NCI-H1092 (cell line): ENCODE results near the gene SVIL.
"Not testable (repeated sequence)": the region's sequence is repeated elsewhere in the genome, so short reads cannot be mapped to it uniquely, and the experiment has no call there.

Source experiments
- DNase-seq: peaks from one replicate; lab custom pipeline; 2025; lab: John Stamatoyannopoulos, UW

The SVIL gene

DNA sequence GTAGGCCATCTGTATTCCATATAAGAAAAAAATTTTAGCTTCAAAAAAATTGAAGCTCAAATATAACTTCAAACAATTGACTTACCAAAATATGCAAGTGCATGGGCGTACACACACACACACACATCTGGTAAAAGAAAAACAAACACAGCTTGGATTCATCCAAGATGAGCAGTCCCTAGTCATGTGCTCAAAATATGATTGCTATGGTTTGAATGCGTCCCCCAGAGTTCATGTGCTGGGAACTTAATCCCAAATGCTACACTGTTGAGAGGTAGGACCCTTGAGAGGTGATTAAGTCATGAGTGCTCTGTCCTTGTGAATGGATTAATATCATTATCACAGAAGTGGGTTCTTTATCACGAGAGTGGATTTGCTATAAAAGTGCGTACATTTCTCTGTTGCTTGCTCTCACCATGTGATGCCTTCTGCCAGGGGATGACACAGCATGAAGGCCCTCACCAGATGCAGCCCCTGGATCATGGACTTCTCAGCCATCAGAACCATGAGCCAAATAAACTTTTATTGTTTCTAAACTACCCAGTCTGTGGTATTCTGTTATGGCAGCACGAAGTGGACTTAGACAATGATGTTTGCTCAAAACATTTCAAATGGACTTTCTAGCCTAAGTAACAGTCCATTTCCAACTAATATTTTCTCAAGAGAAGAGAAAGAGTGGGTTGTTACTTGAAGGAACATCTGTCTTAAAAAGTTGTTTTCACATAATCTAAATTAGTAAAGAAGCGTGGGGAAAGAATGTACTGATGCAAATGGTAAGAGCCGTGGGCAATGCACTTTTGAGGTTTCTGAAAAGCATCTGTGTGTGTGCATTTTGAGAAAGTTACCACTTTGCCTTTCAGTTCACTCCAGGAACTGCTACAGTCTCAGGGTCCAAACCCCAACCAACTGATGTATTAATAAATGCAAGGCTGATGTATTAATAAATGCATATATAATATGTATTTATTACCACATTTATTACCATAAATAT is 15.1 kb upstream of the SVIL start:
- no peak for DNase-seq

DNA sequence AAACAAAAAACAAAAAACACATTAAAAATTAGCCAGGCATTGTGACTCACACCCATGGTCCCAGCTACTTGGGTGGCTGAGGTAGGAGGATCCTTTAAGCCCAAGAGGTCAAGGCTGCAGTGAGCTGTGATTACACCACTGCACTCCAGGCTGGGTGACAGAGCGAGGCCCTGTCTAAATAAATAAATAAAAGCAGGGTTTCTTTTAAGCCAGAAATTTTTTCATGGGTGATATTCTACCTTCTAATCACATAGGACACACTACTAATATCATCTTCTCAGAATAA is 14.2 kb upstream of the SVIL start:
- no peak for DNase-seq

DNA sequence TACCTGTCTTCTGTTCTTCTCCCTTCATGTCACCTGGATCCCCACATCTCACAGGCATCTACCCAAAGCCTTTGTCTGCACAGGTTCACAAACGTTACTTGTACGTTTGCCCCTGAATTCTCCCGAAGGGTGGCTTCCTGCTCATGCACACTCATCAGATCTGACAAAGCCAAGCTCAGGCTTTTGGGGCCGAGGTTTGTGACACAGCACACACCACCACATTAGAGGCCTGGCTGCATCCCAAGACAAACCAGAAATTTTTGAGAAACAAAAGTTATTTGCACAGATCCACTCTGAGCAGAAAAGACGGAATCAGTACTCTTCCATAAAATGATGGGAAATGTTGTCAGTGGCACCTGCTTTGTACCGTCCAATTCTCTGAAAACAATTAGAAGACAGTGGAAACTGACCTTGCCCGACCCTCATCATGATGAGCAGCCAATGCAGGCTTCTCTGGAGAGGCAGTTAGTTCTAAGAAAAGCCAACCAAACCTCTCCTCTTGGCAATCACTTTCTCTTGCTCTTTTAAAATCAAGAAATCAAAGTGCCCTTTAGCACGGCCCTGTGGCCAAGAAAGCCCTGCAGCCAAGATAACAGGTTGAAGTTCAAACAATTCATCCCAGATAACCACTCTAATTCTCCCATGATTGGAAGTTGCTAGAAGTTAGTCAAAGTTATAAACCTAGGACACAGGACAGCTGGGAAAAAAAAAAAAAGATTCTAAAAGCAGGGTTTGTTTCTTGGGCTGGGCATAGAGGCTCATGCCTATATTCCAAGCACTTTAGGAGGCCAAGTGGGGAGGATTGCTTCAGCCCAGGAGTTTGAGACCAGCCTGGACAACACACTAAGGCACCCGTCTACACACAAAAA is 13.6 kb upstream of the SVIL start:
- DNase-seq = no peak

DNA sequence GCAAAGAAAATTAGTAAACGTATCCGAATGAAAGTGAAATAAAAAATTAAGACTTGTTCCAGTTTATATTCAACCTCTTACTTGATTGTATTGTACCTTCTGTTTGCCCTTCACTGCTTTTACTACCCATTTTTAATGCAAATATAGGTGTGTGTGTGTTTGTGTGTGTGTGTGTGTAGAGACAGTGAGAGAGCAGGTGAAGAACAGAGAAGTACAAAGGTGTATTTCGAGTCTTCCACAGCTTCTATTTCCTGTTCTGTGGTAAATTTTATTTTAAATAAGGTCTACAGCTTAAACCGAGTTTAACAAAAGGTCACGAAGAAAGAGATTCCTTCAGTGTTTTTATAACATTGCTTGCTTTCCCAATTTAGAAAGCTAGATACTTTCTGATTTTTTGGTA is 12.7 kb upstream of the SVIL start:
- DNase-seq = no peak

DNA sequence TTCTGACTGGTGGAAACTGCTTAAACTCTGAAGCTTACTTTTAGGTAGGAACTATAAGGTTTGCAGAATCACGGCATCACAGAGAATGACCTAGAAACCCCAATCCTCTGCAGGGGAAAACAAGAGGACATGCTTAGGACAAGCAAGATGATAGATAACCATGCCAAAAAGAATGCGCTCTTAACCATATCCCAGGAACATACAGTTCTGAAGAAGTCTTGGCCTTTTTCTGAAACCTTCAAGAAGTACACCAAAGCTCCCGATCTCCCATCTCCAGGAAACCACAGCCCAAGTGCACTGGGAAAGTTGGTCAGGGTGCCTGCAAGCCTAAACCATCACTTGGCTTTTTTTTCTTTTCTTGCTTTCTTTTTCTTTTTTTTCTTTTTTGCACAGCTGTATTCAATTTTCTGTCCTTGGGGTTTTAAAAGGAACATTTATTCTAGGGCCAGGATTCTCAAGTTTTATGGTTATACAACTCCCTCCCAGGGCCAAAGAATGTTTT is 12.2 kb upstream of the SVIL start:
- DNase-seq = no peak

DNA sequence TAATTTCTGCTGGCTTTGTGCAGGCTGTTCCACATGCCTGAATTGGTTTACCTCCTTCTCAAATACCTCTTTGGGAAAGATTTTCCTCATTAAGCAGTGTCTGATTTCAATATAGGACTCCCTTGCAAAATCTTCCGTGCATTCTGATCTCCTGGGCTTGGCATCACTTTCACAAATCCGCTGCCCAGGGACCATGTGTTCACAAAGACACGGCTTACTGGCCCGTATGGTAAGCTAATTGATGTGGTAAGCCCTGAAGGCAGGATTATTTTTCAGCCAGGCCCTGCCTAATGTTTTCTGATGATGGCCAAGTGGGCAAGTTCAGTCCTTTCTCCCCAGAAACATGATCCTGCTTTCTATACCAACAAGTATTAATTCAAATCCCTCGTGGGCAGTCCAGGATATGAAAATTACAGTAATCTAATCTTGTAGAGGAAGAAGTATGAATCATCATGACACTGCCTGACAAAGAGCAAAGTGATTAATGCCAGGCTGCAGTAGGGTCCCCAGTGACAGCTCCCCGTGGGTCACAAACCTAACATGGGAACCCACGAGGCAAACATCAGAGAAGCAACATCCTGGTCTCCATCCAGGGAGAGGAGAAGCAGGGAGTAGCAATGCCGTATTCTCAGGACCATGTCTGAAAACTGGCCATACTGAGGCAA is 11.6 kb upstream of the SVIL start:
- DNase-seq = no peak

DNA sequence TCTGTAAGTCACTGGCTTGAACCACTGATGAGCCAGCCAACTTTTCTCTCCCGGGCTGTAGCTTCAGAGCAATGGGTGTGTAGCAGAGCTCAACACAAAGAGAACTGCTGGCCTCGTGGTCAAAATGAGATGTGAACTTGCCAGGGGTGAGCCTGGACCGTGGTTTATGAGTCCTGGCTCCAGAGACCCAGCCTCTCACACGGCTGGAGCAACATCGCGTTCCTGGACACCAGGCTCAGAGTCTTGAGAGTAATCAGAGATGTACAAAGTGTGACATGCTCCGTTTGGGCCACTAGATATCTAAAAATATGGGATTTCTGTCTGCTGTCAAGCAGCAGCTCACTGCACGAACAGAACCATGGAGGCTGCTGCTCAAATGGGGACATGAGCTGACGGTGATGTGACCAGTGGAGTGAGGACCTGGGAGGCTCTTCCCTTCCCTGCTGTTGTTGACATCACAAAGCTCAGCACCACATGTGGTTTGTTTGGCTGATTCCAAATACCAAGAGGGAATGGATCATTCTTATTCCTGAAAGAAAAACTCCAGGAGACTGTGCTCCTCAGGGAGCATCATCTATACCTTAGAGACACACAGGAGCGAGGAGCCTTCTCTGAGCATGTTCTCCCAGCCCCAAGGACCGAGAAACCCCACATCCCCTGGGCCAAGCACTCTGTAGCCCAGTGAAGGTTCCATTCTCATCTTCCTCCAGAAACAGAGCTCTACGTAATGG is 9.2 kb upstream of the SVIL start:
- no peak for DNase-seq

DNA sequence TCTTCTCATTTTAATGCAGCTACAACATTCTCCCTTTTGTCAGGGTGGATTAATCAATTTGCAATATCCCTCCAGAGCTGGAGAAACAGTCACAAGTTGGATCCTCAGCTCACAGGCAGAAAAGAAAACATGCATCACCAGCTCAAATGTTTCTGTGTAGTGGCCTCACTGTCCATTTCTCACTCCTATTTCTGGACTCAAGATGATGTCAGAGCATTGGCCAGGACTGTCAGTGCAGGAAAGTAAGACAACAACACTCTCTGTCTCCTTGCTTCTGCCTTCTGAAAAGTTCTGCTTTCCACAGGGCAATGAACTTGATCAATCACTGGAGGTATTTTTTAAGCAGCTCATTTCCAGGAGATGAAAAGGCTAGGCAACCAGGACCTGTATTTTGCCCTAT is 8.2 kb upstream of the SVIL start:
- no peak for DNase-seq

DNA sequence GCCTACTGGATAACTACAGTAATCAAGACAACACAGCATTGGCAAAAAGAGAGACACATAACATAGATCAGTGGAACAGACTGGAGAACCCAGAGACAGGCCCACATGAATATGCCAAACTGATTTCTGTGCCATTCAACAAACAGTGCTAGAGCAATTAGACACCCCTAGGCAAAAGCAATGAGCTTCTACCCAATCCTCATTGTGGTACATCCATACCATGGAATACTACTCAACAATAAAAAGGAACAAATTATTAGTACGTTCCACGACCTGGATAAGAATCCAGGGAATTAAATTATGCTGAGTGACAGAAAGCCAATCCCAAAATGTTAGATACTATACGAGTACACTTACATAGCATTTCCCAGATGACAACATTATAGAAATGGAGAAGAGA is 2.8 kb upstream of the SVIL start:
- no peak for DNase-seq

DNA sequence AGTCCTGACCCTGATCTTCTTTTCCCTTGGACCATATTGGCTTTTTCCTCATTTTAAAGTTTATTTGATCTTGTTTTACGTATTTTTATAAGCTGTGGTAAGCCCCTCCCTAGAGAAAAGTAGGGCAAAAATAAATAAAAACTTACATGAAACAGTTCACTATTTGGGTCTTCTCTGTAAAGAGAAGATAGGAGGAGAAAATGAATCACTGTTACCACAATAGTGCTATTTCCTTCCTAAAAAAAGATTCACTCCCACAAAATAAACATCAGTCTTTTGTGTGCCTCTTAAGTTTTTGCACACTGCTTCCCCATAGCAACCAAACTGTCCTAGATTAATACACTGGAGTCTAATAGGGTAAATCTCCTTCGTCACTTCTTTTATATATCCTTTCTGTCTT is 1.4 kb upstream of the SVIL start:
- no peak for DNase-seq

DNA sequence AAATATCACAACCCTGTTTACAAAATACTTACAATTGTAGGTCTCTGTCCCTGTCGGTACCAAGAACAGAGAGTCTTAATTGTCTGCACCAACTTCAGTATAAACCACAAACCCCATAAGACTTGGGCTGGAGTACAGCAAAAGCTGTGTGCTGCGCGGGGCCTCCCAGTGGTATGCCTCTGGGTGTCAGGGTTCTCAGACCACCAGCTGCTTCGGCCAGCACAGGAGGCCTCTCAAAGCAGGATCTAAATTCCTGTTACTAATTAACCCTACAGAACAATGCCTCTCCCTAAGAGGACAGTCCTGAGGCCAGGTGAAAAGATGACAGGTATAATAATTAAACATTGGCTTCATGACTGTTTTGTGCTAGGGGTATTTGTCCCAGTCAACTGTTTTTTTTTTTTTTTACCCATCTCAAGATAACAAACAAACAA is 957 bp upstream of the SVIL start:
- no peak for DNase-seq

DNA sequence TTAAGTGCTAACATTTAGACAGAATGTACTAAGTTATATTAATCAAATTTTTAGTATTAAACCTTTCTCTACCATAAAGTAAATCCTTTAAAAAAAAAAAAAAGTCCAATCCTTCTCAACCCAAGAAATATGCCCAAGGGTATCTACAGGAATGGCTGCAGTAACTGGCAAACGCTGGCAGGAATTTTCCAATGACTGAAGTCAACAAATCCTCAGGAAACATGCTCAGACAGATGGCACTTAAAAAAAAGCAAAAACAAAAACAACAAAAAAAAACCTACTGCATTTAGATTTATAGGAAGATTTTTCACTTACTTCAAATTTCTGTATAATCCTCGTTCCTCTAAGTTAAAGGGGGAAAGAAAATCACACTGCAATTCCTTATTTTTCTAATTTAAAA is 666 bp downstream of the SVIL start:
- DNase-seq = no peak

DNA sequence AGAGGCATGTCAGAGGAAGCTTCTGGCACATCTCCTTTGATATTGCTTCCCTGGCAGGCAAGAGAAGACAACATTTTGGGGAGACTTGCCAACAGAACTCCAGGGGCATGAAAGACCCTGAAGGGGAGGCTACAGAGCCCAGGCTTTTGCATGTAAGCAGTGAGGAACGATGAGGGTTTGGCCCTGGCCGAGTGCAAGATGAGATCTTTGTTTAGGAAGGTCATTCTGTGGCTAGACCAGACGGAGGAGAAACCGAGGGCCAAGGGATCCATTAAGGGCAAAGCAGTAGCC is 3.8 kb downstream of the SVIL start:
- DNase-seq = no peak

DNA sequence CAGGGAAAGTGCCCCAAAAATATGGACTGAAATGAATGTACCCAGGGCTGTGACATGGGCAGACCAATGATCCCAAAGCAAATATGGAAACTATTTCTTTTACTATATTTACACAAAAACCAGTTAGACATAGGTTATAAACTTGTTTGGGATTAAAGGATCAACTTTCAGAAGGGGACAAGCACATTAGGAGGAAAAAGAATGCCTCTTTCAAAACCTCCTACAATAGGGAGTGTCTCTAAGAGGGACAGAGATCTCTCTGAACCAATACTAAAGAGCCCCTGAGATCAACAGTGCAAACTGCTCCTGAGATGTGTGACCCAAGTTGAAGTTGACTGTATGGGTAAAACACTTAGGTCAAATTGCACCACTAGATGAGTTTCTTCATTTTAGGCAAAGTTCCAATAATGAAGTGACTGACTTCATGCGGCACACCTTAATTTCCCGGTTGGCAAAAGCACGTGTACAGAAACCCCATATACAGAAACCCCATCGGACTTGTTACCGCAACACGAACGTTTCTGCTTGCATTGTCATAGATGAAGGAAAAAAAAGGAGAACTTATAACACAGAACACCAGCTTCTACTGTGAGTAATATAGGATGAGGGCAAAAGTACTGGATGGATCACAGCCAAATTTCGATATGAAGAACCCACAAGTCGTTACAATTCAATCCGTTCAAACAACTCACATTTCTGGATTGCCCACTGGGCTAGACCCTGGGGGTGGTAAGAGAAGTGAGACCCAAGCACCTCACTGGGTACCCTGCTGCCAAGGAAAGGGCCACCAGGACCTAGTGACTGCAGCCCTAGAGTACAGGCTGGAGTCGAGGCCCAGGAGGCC is 4.3 kb downstream of the SVIL start:
- no peak for DNase-seq

DNA sequence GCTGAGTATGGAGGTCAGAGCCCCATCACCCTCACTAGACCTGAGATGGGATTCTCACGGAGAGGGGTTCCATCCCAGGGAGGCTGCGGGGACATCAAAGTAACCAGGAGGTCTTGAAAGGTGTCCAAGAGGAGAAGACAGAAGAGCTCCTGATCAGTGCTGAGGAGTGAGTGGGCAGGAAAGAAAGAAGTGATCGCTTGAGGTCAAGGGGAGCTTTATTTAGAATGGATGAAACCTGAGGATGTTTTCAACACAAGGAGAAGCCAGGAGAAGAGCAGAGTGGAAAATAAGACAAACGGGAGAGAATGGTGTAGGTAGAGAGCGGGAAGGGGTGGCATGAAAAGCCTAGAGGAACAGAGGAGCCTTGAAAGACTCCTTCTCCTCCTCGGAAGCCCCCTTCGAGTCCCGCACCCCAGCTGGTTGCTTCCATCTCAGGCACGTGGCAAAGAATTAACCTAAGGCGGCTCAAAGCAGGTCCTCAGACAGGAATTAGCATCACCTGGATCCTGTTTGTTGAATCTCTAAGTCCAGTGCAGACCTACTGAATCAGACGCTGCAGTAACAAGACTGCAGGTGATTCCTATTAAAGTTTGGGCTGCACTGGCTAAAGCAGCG is 5.8 kb downstream of the SVIL start:
- DNase-seq = no peak

DNA sequence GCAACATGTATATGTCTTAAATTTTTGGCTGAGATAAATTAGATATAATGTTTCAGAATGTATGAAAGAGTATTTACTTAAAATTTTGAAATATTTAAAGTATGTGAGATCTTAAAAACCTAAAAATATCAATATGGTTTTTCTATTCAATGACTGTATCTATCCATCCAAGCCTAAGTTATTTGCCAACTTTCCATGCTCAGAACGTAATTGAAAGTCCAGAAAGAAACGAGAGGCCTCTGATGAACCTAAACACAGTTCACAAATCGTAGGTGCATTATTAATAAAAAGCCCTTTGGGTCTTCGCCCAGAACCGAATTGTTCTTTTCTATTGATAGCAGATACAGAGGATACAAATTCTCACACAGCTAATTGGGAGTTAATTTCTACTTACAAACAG is 6.5 kb downstream of the SVIL start:
- DNase-seq = no peak

DNA sequence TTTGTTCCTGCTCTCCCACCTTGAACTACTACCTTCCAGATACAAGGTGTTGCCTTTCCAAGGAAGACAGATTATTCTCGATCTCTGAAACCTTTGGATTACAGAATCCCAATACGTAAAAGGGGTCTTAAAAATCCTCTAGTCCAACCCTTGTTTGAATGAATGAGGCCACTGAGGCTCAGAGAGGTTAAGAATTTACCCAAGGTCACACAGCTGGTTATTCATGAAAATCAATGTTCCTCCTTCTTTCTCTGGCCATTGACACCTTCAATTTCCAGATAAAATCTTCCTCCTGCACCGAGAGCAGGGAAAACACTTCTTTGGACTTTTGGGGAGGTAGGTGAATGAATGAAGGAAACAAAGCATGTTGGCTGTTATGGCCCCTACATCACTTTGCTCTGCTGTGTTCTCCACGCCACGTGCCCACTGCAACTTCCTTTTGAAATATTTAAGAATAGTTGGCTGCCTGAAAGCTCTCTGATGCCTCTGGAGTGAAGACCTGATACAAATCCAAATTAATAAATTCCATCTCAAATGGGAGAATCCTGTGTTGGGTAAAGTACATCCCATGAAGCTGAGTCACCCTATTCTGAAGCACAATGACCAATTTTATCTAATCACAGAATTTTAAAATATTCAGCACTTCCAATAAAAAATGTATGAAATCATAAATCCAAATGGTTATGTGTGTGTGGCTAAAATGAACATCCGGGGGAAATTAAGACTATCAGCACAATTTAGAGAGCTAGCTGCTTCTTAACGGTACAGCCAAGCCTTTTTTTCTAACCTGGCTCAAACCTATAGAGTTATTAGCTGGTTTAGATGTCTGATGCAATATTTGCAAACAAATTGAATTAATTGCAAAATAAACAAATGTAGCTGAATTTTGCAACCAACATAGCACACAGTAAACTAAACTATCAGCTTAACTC is 7.3 kb downstream of the SVIL start:
- no peak for DNase-seq

DNA sequence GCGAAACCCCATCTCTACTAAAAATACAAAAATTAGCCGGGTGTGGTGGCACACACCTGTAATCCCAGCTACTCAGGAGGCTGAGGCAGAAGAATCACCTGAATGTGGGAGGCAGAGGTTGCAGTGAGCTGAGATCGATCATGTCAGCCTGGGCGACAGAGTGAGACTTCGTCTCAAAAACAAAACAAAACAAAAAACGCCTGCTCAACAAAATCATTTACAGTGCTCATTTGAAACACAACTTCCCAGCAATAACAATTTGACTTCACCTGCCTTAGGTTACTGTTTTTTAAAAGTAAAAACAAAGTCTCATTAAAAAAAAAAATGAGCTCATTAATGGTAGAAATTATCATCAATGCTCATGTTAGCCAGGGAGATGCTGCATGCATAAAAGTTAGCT is 10.4 kb downstream of the SVIL start:
- DNase-seq = not testable (repeated sequence)

DNA sequence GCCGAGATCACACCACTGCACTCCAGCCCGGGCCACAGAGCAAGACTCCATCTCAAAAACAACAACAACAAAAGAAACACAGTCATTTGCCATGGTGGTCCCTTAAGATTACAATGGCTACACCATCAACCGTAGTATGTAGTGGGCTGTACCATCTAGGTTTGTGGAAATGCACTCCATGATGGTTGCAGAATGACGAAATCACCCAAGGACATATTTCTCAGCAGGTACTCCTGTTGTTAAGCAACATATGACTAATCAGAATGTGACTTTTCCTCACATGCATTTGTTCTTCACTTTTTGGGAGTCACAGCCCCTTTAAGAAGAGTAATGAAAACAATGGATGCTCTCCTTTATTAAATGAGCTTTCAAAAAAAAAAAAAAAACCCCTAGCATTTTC is 11.0 kb downstream of the SVIL start:
- no peak for DNase-seq
